Left ventricle myocardium superior (tissue), 1 donor: ENCODE measurements around the gene OBP2A. TPM values are rescaled to one million over a fixed set of nuclear protein-coding genes. Genes with fewer than 3 reads are reported as not detected.
"Not testable (repeated sequence)": the region's sequence is repeated elsewhere in the genome, so short reads cannot be mapped to it uniquely, and the experiment has no call there.

ENCODE experiments used
- ATAC-seq: fragments of 200-7000 bp; cut with Tn5 transposase; one replicate; pipeline ENCODE4 v1.9.1; 2020; ENCODE audit warnings: mild to moderate bottlenecking, moderate library complexity
- DNase-seq: peaks from one replicate; pipeline ENCODE4 v3.0.0-alpha.2; 2020
- intact Hi-C: fragments of 100-400 bp; cut with micrococcal nuclease; formaldehyde crosslinking; loops from one replicate; pipeline ENCODE4 v1.11.0; 2022
- total RNA-seq: library from RNA; stranded (reverse); fragmentation: NEBNext Ultra II Directional; extraction: Animal tissue kit (Norgen Biotek cat#: 25700); gene quantifications from one replicate; pipeline ENCODE4 v1.2.1, GENCODE V29; 2021
- donor health status: DM: no; HTN: yes; CAD: no; lungs with severe emphysema.

The OBP2A gene
- total RNA-seq, 1 donor from 2014 or later, result not detected

DNA sequence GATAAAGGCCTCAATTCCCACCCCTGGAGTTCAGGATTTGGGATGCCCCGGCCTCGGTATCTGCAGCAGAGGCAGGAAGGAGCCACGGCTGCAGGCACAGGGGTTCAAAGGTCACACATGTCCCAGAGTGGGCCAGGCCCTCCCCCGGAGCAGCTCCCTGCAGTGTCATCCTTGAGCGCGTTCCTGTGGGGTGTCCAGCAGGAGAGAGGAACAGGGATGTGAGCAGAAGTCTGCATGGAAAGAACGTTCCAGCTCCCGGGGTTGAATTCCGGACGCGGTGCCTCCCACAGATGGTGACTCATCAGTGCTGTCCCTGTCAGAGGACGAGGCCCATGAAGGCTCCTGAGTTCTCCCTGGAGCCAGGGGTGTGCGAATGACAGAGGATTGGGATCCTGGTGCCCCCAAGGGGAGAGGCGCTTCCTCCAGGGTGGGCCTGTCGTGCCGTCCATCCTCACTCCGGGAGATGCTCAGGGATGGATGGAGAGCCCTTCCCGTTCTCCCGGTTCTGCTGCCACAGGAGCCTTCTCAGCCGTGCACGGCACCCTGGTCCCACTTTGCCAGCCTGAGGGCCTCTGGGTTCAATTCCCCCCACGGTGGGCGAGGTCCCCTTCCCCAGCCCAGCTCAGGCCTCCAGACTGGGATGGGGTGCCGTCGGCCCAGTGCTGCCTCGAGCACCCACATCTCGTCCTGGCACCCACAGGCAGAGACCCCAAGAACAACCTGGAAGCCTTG is 21.6 kb upstream of the OBP2A start:
- DNase-seq, result no peak
- intact Hi-C loops, result no loop called here
- ATAC-seq, result no peak

GRCh38 chr9:135525241-135526088 is 20.5 kb upstream of the OBP2A start:
- intact Hi-C loops, result no loop called here
- DNase-seq (no peak), ATAC-seq (no peak)

- no peak for ATAC-seq
- intact Hi-C loops, result no loop called here
Observed at GRCh38 chr9:135526089-135526729, 19.7 kb upstream of the OBP2A start.

GRCh38 chr9:135526730-135527571 is 19.0 kb upstream of the OBP2A start:
- DNase-seq, result no peak
- intact Hi-C loops, result no loop called here
- ATAC-seq, result no peak

More at GRCh38 chr9:135526089-135526729, 19.7 kb upstream of the OBP2A start:
- no peak for DNase-seq

DNA sequence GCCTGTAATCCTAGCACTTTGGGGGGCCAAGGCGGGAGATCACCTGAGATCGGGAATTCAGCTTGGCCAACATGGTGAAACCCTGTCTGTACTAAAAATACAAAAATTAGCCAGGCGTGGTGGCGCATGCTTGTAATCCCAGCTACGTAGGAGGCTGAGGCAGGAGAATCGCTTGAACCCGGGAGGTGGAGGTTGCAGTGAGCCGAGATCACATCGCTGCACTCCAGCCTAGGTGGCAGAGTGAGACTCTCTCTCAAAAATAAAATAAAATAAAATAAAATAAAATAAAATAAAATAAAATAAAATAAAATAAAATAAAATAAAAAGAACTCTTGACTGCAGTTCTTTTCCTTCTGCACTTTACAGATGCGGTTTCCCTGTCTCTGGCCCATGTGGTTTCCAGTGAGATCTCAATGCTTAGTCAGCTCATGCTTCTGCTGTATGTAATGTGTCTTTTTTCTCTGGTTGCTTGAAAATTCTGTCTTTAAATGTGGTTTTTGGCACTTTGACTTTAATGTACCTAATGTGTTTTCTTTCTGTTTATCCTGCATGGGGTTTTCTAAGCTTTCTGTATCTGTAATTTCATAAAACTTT is 17.0 kb upstream of the OBP2A start:
- intact Hi-C loops, ATAC-seq: not testable (repeated sequence)

DNA sequence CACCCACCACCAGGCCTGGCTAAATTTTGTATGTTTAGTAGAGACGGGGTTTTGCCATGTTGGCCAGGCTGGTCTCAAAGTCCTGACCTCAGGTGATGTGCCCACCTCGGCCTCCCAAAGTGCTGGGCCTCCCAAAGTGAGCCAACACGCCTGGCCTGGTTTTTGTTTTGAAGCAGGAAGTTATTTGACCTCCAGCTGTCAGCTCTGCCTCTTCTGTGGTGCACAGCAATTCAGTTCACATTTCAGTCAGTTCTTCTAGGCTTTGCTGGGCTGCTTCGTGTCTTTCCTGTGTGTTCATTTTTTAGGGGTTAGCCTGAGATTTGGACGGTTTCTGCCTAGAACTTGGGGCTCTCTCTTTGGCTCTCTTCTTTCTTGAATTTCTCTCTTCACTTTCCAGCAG is 15.8 kb upstream of the OBP2A start:
- no peak for DNase-seq
- no peak for ATAC-seq
- intact Hi-C loops, result no loop called here

More for the DNA sequence above, 17.0 kb upstream of the OBP2A start:
- not testable (repeated sequence) for DNase-seq

- intact Hi-C loops, result no loop called here
- ATAC-seq, result no peak
- DNase-seq, result no peak
Observed at GRCh38 chr9:135531096-135531495, 14.8 kb upstream of the OBP2A start.

- intact Hi-C loops, result no loop called here
- ATAC-seq, result no peak
- DNase-seq, result no peak
Observed at GRCh38 chr9:135533113-135533512, 12.8 kb upstream of the OBP2A start.

DNA sequence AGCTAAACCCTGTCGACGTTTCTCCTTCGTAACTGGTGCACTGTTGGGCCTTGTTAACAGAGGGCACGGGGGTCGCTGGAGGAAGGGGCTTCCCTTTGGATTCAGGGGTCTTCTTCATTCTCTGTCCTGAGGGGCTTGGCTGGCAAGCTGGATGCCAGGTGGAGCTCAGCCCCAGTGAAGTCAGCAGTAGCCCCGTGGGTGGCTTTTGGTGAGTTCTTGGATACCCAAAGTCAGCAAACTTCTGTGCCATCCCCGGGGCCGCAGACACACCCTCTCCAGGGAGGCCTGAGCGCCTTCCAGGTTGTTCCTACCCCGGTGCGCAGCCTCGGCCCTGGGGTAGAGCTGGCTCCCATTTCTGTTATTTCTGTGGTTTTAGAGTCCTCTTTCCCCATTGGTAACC is 12.3 kb upstream of the OBP2A start:
- ATAC-seq, result no peak
- intact Hi-C loops, result no loop called here

DNA sequence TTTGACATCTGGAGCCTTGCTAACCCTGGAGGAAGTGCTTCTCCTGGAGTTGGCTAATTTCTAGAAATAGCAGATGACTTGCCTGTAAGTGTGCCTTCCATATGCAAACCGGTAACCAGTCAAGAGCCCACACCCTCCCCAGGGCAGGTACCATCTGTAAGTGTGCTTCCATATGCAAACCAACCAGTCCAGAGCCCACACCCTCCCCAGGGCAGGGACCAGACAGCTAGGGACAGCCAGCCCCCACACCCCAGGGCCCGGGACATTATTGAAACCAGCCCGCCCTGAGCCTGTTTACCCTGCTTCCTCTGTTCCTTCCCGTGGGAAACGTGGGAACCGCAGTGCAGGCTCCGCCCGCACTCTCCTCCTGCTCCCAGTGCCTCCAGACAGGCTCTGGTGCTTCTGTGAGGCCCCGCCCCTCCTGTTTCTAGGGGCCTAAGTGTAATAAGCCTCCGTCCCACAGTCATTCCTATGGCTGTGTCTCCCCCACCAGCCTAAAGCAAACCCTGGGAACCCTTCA is 11.7 kb upstream of the OBP2A start:
- intact Hi-C loops, DNase-seq: not testable (repeated sequence)
- peak; percentile 29 for ATAC-seq

More for the DNA sequence above, 12.3 kb upstream of the OBP2A start:
- no peak for DNase-seq

DNA sequence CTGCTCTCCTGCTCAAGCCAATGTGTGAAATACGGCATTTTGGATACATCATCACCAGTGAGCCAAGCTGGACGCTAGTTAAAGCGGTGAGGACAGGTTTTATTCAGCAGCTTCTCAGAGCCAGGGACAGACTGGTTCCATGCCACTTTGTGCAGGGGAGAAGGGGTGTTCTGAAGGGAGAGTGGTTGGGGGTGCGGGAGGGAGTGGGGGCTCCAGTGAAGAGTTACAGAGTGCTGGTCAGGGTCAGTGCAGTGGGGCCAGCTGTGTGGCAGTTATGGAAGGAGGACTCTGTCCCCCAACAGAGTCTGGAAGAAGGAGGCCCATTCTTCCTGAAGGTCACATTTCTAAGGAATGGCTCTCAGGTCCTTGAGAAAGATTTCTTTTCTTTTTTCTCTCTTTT is 11.1 kb upstream of the OBP2A start:
- intact Hi-C loops, ATAC-seq, DNase-seq: not testable (repeated sequence)

- ATAC-seq, intact Hi-C loops, DNase-seq: not testable (repeated sequence)
Observed at GRCh38 chr9:135535631-135536030, 10.3 kb upstream of the OBP2A start.

GRCh38 chr9:135536216-135536615 is 9.7 kb upstream of the OBP2A start:
- ATAC-seq, result no peak
- DNase-seq, result no peak
- intact Hi-C loops, result no loop called here

GRCh38 chr9:135543262-135543894 is 2.5 kb upstream of the OBP2A start:
- DNase-seq, intact Hi-C loops, ATAC-seq: not testable (repeated sequence)

DNA sequence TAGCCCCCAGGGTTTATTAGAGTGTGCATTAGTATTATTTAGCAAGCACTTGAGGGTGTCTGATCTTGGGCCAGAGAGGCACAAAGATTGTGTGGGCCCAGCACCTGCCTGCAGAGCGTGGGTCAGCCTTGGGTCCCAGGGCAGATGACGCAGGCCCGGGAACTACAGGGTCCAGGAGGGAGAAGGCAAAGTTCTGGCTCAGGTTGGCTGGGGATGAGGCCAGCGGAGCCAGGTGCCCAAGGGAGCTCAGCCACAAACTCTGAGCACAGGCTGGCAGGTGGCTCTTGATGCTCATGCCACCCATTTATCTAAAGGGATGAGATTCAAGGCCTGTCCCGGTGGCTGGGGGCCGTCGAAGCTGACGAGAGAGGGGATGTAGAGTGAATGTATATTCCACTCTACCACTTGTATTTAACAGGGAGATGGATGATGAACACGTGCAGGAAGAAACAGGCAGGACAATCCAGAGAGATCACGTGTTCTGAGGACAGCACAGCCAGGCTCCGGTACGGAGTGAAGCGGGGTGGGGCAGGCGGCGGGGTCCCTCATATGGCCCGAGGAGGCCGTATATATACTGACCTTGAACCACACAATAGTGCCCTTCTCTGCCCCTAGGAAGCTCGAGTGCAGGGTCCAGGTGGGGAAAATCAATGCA is 818 bp upstream of the OBP2A start:
- DNase-seq, result no peak
- intact Hi-C loops, result no loop called here
- ATAC-seq, result no peak

DNA sequence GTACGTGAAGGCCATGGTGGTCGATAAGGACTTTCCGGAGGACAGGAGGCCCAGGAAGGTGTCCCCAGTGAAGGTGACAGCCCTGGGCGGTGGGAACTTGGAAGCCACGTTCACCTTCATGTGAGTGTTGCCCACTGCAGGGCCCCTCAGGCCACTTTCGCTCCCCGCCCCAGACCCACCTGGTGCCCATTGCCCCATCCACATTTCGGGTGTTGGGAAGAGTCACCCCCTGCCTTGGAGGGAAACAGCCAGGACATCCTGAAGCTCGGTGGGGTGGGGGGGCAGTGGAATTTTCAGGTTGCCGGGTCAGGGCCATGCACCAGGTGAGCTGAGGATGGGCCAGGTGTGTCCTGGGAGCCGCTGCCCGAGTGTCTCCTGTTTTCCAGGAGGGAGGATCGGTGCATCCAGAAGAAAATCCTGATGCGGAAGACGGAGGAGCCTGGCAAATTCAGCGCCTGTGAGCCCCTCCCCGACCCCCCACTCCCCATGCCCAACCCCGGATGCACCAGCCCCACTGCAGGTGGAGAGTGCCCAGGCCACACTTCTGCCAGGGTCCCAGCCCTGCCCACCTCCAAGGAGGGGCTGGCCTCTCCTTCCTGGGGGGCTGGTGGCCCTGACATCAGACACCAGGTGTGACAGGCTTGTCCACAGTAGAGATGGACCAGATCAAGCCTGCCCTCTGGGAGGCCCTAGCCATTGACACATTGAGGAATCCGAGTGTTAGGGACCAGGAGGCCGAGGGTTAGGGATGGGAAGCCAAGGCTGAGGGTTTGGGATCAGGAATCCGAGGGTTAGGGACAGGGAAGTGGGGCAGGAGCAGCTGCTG is 1.1 kb downstream of the OBP2A start:
- intact Hi-C loops, ATAC-seq, DNase-seq: not testable (repeated sequence)
